GM23248 (cell line): ENCODE data around the gene SNRK.

Experiments used
- EZH2 ChIP-seq: fragments of 200-600 bp; sonication (generic); IDR thresholded peaks from 2 replicates; pipeline ENCODE4 v1.6.1; 2018; ENCODE audit warnings: antibody characterized with exemption, mild to moderate bottlenecking; ENCODE audit not compliant: insufficient read depth, poor library complexity, severe bottlenecking
- EZH2phosphoT487 ChIP-seq: fragments of 200-600 bp; sonication (generic); IDR thresholded peaks from 2 replicates; pipeline ENCODE4 v1.6.1; 2018; ENCODE audit warnings: antibody characterized with exemption, moderate library complexity, mild to moderate bottlenecking, low read depth; ENCODE audit not compliant: insufficient read depth

DNA sequence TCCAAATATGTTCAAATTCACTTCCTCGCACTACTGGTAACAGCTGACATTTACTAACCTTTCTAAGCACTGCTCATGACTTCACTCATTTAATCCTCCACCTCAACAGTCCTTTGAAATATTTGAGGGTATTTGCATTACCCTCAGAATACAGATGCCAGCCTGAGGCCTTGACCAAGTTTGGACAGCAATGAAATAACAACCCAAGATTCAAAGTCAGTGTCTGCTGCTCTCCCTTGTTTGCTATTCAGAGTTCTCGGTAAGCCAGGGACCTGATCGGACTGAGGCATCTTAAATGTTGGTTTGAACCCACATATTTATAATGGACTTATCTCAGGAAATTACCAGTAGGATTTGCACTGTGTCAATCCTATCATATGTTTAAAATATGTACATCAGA lies 19.9 kb upstream of the SNRK start:
- TF ChIP-seq EZH2phosphoT487 (no peak), EZH2 (no peak)
